GM21786 (cell line): ENCODE data around the gene SLC9A7.

Source experiments
- ATAC-seq: cut with Tn5 transposase; IDR thresholded peaks from one replicate; pipeline ENCODE4 v1.9.1; 2021; ENCODE audit not compliant: unreplicated experiment

SLC9A7 gene

DNA sequence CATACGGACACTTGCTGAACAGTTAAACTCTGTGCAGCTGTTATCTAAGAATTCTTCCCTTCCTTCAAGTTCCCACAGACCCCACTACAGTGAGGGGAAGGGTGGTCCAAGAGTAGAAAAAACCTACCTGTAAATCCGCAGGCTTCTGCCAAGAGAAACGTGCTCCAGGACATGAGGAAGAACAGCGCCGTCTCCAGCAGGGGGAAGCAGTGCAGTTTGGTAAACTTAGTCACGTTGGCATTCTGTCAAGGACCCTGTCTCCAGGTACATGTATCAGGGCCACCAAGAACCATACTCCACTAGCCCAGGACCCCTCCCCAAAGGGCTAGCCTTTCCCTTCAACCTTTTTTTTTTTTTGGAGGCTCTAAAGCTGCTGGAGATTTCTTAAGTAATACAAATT lies 105.4 kb downstream of the SLC9A7 start:
- ATAC-seq, result no peak

DNA sequence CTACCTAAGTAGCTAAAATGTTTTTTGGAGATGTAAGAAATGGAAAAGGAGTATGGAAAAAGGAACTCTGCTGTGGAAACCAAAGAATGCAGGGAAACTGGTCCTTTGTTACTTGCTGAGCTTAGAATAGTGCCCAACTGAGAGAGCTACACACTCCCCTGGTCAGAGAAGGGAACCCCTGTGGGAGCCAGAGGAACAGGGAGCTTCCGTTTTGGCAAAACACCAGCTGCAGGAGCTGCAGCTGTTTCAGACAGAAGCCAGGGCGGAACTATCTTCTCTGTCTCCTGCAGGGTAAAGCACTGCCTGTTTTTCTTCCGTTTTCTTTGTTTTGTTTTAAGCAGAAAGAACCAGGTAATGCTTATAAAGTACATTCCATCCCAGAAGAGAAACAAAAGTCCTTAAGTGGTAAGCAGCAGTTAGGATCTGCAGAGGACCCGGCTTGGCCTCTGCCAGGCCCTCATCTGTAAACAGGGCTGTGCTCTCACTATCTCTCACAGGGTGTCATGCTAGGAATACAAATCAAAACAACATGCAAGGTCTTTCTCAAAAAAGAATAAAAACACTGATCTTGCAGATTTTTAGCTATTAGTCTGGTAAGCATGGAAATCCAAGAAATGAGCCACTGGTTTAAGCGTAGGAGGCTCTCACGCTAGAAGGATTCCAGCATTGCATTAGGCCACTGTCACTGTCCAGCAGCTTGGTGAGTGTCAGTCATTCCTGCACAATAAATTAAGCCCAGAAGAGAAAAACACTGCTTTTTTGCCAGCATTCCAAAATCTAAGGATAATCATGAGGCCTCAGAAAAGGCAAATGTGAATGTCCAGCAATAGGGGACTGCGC lies 109.3 kb downstream of the SLC9A7 start:
- ATAC-seq, result no peak

DNA sequence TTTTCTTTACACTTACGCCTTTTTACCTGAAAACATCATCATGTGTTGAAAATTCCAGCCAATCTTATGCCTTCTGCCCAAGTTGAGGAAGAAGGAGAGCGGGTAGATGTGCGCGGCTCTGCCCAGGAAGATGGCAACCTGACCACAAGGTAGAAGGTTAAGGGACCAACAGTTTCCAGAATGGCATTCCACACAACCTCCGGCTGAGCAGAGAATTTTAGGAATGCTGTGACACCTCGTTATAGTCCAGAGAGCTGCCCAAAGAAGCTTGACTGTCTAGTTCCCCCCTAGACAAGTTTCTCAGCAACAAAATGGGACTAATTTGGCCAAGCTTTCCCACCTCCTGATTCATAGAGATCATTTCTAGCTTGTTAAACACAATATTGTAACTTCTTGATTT lies 110.3 kb downstream of the SLC9A7 start:
- no peak for ATAC-seq

DNA sequence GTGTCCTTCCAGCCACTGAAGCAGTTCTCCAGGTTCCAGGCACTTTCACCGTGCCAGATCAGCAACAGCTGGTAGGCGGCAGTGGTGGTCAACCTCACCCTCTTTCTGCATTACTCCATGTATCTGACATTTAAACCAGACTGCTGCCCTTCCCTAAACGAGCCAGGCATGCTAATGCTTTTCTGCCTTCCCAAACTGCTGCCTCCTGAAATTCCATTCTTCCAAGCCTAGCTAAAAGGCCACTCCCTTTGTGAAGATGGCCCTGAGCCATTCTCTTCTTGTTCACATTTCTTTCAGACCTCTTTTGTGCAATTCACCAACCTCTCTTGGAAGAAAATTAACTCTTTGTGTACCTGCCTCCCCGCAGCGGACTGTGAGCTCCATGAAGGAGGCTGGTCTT lies 111.7 kb downstream of the SLC9A7 start:
- no peak for ATAC-seq

DNA sequence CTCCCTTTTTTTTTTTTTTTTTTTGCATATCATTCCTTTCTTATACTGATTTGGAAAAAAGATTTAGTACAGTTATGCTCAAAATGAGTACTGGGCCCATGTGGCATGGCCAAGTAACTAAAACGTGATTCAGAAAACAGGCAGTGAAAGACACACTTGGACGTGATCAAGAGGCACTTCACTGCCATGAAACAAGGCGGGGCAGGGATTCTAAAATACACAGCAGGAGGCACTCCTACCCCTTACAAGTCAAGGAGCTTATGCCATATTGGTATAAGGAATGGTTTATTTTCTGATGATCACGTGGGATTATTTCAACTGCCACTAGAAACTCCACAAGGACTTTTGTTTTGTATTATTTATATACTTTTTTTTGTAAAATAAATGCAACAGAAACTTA lies 113.3 kb downstream of the SLC9A7 start:
- ATAC-seq, result no peak

DNA sequence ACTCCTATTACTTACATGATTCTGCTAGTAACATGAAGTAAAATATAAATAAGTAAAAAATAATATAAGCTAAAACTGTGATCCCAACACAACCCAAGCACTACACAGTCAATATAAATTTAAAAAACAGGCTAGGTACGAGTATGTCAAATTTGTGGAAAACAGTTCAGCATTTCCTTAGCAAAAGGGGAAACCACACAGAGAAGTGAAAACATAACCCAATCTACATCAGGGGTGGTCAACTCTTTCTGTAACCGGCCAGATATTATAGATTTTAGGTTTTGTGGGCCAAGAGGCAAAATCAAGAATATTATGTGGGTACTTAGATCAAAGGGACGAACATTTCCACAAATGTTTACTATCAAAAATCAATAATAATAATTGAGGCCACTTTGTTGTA lies 115.3 kb downstream of the SLC9A7 start:
- ATAC-seq, result no peak

DNA sequence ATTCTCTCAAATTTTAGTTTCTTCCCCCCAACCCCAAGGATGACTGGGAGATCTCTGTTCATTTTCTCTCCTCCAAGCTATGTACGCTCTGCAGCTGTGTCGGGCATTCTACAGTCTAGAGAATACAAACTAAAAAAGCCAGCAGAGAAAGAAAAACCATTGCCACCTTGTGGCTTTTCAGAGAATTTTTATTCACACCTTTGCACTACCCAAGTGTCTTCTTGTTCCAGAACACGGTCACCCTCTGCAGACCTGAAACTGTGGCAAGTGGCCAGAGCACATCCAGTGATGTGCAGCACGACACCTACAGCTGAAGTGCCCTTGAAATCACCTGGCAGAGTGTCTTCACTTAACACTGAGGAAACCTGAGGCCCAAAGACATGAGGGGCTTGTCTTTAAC lies 116.8 kb downstream of the SLC9A7 start:
- no peak for ATAC-seq

DNA sequence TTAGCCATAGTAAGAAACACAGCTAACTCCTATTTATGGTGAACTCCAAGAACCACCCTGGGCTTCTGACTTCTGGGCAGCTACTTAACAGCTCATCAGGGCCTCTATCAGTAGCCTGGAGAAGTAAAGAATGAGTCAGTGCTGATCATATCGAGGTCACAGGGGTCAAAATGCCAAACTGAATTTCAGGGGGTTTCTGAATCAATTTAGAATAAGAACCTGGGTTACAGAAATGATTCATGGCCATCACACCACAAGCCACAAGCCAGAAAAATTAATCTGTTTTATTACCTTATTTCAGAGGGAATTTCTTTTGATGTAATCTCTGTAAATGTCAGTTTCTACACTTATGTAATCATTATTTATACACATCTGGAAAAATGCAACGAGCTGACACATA lies 121.0 kb downstream of the SLC9A7 start:
- ATAC-seq, result no peak

DNA sequence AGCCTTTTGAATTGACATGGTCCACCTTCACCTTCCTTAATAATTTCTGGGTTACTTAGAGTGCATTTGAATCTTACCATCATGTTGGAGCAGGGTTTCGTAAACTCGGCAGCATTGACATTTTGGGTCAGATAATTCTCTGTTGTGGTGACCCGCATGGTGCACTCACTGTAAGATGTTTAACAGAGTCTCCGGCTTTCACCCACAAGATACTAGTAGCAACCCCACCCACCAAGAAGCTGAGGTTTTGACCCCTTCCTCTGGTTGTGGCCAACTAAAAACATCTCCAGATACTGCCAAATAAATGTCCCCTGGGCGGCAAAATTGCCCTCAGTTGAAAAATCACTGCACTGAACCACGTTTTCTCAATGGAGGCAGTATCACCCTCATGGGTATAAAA lies 122.7 kb downstream of the SLC9A7 start:
- ATAC-seq, result no peak

DNA sequence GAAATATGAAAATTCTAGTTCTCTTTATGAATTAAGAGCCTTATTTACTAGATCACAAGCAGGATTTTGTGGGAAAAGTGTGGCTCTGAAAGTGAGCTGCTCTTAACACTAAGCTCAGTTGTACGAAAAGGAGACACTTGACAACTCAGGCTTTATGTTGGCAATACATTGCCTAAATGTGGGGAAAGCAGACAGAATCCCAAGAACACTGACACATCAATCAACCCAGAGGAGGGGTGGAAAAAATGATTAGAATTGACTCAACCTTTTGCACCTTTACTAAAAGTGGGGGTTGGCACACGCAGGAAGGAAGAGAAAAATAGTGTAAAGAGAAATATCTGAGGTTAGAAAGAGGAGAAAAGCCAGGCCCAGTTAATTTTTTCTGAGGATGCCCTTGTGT lies 123.7 kb downstream of the SLC9A7 start:
- ATAC-seq, result no peak

DNA sequence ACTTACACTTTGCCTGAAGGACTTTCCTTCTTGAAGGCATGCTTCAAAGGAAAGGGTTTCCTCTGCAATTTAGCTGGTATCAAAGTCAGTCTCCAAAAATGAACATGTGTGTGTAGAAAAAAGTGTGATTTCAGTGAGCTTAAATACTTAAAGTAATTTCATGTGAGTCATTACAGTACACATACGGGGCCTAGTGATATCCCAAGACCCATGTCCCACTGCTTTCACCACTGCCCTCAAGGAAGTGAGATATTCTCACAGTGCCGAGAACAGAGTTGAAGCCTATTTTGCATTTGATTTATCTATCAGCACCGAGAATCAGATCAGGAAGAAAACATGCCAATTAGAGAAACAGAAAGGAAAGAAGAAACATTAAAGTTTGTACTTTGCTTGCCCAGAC lies 124.3 kb downstream of the SLC9A7 start:
- peak; percentile 45 for ATAC-seq

DNA sequence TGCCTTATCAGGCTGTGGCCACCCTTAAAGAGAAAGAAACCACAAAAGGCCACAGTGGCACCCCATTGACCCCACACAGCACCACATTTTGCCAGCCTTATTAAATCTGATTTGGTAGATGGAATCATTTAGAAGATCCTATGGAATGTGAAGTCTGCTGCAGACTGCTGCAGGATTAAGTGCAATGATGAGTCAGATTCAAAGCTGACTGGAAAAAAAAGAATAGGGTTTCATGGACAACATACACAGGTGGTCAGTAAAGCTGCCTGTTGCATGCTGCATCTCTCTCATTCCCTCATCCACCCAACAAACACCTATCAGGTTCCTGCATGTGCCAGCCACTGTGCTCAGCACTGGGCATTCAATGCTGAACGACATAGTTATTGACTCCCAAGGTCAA lies 128.8 kb downstream of the SLC9A7 start:
- no peak for ATAC-seq

DNA sequence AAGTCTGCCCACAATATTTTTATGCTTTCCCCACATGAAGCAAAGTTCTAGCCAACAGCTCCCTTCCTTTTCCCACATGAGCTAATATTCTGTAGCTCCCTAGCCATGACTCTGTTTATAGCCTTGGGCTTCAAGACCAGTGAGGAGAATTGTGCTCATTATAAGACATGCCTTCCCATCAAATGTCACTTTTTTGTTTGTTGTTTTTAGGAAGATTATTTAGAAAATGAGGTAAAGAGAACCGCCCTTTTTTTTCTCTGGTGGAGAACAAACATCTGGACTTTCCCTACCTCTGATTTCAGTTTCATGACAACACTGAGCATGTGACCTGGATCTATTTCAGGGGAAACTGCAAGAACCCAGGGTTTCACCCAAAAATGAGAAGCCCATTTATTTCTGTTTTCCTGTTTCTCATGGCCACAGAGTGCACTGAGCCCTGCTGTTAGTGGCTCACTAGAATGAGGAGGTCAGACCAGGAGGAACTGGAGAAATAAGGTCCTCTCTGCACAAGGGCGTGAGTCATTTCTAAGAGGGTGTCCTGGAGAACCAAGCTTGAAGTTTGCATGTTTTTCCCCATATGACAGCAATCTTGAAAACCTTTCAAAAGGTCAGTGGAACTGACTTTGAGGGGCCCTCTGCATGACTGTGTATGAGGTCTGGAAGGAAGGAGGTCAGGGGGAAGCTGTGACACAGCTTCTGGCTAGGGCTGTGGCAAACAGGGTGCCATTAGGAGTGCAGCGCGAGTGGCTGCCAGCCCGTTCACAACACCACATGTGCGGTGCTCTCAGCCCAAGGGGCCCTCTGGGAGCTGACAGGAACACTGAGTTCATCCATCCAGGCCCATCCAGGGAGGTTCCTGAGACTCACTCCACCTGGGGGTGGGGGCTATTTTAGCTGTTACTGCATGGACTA lies 130.2 kb downstream of the SLC9A7 start:
- peak; percentile 84 for ATAC-seq

DNA sequence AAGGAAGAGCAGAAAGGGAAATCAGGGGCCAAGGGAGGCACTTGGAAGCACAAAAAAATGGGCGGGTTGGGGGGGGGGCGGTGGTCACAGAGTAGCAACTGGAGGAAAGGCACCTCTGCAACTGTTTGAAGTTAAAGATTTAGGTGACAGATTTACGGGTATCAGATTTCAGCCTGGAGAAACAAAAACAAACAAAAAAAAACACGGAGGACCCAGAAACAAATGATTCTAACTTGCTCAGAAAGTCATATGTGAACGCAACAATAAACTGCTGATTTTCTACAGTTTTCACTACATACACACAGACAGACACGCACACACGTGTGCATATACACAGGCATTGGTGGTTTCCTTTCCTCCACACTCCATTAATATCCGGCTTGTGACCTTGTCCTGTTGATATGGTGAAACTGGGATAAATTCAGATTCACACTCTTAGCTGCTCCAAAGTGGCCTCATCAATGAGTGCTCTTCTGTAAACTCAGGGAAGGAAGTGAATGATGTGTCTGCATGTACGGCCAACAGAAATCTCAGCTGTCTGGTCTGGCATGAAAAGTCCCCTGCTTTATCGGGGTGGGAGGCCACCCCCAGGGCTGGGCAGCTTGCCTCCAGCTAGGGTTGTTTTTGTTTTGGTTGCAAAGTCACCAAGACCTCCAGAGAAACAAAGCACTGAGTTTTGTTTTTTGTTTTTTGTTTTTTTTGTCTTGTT lies 131.1 kb downstream of the SLC9A7 start:
- ATAC-seq, result no peak

DNA sequence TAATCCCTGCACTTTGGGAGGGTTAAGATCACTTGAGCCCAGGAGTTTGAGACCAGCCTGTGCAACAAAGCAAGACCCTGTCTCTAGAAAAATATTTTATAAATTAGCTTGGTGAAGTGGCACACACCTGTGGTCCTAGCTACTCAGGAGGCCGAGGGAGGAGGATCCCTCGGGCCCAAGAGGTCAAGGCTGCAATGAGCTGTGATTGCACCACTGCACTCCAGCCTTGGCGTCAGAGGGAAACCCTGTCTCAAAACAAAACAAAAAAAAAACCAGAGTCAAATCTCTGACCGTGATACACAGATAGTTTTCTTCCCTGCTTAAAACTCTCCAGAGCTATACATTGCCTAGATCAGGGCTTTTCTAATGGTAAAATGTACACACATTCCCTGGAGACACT lies 131.9 kb downstream of the SLC9A7 start:
- no peak for ATAC-seq

DNA sequence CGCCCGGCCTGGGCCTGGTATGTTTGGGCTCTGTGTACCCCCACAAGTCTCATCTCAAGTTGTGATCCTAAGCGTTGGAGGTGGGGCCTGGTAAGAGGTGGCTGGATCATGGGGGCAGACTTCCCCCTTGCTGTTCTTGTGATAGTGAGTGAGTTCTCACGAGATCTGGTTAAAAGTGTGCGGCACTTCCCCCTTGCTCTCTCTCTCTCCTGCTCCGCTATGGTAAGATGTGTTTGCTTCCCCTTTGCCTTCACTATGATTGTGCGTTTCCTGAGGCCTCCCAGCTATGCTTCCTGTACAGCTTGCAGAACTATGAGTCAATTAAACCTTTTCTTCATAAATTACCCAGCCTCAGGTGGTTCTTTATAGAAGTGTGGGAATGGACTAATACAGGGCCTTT lies 132.4 kb downstream of the SLC9A7 start:
- no peak for ATAC-seq

DNA sequence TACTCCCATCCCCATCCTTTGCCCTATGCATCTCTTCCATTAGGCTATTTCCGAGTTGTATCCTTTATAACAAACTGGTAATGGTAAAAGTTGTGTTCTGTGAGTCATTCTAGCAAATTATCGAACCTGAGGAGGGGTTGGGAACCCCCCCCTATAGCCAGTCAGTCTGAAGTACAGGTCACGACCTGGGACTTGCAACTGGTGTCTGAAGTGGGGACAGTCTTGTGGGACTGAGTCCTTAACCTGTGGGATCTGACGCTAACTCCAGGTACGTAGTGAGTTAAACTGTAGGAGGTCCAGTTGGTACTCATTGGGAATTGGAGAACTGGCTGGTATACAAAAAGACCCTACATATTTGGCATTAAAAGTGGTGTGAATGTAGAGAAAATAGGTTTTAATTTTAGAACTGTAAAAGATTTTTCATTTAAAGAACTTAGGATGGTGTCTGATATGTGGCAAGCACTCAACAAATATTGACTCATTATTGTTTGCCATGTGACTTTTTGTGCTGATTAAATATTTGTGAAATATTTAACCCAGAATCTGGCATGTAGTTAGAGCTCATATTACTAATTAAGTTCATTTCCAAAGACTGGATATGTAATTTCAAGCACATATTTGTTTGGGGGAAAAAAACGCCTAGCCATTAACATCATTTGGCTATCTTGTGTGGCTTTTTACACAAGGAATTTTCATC lies 134.7 kb downstream of the SLC9A7 start:
- no peak for ATAC-seq

DNA sequence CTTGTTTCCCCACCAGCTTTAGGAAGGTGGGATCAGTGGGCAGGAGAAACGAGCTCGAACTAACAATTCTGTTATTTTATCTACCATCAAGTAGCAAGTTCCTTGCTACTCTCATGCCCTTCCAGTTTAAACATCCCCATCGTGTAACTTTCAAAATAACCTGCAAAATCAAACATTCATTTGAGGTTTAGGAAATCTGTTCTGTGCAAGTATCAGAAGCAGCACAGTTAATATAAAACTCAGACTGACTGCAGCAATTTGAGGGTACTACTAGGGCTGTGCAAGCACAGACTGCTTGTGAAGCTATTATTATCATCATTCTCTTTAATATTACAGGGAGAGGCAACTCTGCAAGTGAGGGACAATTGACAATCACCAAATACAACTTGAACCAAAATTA lies 137.3 kb downstream of the SLC9A7 start:
- ATAC-seq, result no peak

DNA sequence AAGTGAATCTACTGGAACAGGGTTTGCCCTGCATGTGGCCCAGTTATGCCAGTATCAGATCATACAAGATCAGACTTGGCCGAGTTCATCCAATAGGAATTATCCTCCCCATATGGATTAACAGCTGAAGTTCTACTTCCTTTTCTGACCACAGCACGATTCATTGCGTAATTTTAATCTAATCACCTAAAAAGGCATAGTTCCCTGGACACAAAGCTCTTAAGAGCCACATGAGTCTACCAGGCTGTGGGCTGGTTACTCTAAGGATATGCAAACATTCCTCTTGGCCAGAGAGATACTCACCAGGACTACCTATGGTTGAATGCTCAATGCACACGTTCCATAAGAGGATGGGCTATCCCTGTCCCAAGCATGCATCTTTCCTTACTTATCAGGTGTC lies 138.4 kb downstream of the SLC9A7 start:
- no peak for ATAC-seq

DNA sequence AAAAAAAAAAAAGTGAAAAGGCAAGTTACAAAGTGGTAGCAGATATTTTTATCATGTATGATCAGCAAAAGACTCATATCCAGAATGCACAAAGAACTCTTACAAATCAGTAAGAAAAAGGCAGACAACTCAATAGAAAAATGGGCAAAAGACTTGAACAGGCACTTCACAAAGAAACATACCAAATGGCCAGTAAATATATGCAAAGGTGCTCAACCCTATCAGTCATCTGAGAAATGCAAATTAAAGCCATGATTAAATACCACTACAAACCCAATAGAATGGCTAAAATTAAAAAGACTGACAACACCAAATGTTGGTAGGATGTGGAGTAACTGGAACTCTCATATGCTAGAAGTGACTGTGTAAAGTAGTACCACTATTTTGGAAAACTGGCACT lies 140.0 kb downstream of the SLC9A7 start:
- no peak for ATAC-seq

DNA sequence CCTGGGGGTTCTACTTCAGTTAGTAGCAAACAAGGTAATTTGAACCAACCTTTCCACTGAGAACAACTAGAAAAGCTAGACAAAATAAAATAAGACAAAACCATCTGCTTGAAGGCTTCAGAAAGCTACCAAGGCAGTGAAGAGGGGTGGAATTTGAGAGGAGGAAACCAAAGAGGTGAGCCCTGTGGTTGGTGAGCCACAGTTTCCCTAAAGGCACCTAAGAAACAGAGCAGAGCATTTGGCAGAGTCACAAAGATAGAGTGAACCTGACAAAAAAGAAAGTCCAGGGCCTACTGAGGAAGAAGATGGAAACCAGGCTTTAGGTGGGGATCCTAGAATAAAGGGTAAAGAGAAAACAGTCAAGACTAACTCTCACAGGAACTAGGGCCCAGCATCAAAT lies 141.0 kb downstream of the SLC9A7 start:
- no peak for ATAC-seq
